ENCODE data around the gene FGF7. TPM values are rescaled to one million over a fixed set of nuclear protein-coding genes. Genes with fewer than 3 reads are reported as not detected.
"Not testable (repeated sequence)": the region's sequence is repeated elsewhere in the genome, so short reads cannot be mapped to it uniquely, and the experiment has no call there.

FGF7 gene
- total RNA-seq, 4 donors from 2014 or later = 102 to 240 (median 175) TPM

DNA sequence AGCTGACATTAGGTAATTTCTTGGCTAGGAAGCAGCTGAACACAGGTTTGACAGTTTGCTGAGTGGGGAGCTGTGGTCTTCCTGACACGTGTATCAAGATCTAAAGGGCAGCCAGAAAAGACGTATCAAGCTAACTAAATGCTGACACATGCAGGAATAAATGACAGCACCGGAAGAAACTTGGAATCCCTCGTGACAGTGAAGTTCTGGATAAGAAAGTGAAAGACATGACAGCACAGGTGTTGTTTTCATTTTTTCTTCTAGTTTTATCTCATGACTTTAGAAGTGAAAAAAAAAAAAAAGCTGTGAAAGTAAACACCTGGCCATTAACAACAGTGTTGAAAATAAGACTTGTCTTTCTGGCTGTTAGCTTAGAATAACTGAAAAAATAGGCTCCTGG is 48.7 kb downstream of the FGF7 start:
- no peak for DNase-seq (ENCODE audit: low spot score in 2 of 2)
- peaks cover 0 to 33% (median 0%) of the 10 kb centered on the region in 4 donors for H3K4me1 ChIP-seq
- no peaks in the 10 kb centered on the region for H3K27me3 ChIP-seq
- H3K9me3 ChIP-seq = no peaks in the 10 kb centered on the region
- H3K36me3 ChIP-seq = no peaks in the 10 kb centered on the region
- 65 to 76% methylated on average over 4 of the region's 4 CpGs for WGBS, 2 donors
- no peak overlapping the region for H3K27ac ChIP-seq
- no peak overlapping the region for H3K4me3 ChIP-seq
- TF ChIP-seq POLR2A (IDR thresholded peaks at IDR 0.05) (no peak), EP300 (IDR thresholded peaks at IDR 0.05) (no peak)
- TF ChIP-seq, protein P1, sequence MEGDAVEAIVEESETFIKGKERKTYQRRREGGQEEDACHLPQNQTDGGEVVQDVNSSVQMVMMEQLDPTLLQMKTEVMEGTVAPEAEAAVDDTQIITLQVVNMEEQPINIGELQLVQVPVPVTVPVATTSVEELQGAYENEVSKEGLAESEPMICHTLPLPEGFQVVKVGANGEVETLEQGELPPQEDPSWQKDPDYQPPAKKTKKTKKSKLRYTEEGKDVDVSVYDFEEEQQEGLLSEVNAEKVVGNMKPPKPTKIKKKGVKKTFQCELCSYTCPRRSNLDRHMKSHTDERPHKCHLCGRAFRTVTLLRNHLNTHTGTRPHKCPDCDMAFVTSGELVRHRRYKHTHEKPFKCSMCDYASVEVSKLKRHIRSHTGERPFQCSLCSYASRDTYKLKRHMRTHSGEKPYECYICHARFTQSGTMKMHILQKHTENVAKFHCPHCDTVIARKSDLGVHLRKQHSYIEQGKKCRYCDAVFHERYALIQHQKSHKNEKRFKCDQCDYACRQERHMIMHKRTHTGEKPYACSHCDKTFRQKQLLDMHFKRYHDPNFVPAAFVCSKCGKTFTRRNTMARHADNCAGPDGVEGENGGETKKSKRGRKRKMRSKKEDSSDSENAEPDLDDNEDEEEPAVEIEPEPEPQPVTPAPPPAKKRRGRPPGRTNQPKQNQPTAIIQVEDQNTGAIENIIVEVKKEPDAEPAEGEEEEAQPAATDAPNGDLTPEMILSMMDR (IDR thresholded peaks at IDR 0.05) = no peak

DNA sequence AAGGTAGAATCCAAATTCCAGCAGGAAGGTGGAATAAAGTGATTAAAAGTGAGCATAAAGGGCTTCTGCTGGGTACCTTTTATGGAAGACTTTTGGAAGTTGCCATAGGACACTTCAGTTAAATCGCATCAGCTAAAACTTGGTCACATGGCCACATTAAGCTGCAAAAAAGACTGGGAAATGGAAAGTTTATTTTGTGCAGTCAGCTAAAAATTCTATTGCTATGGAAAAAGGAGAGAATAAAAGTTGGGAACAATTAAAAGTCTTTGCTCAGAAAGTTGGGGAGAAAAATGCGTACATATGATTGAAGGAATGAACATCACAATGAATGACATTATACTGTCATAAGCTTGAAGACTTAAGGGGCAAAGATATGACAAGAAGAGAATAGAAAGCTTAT is 49.3 kb downstream of the FGF7 start:
- Histone ChIP-seq H3K27ac (no peak overlapping the region), H3K36me3 (no peaks in the 10 kb centered on the region)

DNA sequence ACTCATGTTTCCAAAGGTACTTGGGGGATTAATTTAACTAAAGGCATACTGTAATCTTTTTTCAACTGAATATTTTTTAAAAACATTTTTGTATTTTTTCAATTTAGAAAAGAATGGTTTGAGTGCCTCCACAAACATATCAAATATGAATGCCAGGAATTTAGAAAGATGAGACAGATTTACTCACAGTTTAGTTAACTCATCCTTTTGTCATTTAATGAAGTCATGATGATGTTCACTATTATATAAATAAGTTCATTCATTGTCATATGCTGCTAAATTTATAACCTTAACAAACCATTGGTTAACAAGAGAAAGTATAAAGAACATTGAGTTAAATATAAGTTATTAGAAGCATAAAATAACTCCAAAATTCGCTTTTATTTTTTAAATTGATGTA is 50.0 kb downstream of the FGF7 start:
- TF ChIP-seq EP300 (IDR thresholded peaks at IDR 0.05) = no peak
- no peak for TF ChIP-seq POLR2A (IDR thresholded peaks at IDR 0.05)
- TF ChIP-seq, protein P1 (IDR thresholded peaks at IDR 0.05) = no peak
- peaks cover 0 to 20% (median 0%) of the 10 kb centered on the region in 4 donors for H3K4me1 ChIP-seq
- no peak for DNase-seq (ENCODE audit: low spot score in 2 of 2)
- H3K9me3 ChIP-seq = no peaks in the 10 kb centered on the region
- no peaks in the 10 kb centered on the region for H3K36me3 ChIP-seq
- no peaks in the 10 kb centered on the region for H3K27me3 ChIP-seq
- no peak overlapping the region for H3K27ac ChIP-seq
- H3K4me3 ChIP-seq = no peak overlapping the region
- WGBS, 2 donors = 87 to 91% methylated on average over 1 of the region's 1 CpG

More for the DNA sequence above, 49.3 kb downstream of the FGF7 start:
- Histone ChIP-seq H3K4me1 (peaks cover 0 to 27% (median 0%) of the 10 kb centered on the region in 4 donors), H3K9me3 (no peaks in the 10 kb centered on the region), H3K27me3 (no peaks in the 10 kb centered on the region), H3K4me3 (no peak overlapping the region)
- DNase-seq (ENCODE audit: low spot score in 2 of 2) = no peak
- TF ChIP-seq, protein P1 (IDR thresholded peaks at IDR 0.05) = no peak
- TF ChIP-seq EP300 (IDR thresholded peaks at IDR 0.05) (no peak), POLR2A (IDR thresholded peaks at IDR 0.05) (no peak)
- 76 to 78% methylated on average over 2 of the region's 2 CpGs for WGBS, 2 donors

DNA sequence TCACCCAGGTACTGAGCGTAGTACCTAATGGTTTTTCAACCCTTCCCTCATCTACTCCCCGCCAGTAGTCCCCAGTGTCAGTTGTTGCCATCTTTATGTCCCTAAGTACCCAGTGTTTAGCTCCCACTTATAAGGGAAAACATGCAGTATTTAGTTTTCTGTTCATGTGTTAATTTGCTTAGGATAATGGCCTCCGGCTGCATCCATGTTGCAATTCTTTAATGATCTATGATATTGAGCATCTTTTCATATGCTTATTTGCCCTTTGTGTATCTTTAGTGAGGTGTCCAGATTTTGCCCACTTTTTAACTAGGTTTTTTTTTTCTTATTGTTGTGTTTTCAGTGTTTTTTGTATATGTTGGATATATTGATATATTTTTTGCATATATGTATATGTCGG is 55.0 kb downstream of the FGF7 start:
- H3K4me1 ChIP-seq; H3K36me3 ChIP-seq; H3K27ac ChIP-seq; DNase-seq (ENCODE audit: low spot score in 2 of 2); H3K27me3 ChIP-seq; H3K4me3 ChIP-seq; H3K9me3 ChIP-seq: not testable (repeated sequence)
- WGBS, 2 donors = 70 to 94% methylated on average over 4 of the region's 4 CpGs

DNA sequence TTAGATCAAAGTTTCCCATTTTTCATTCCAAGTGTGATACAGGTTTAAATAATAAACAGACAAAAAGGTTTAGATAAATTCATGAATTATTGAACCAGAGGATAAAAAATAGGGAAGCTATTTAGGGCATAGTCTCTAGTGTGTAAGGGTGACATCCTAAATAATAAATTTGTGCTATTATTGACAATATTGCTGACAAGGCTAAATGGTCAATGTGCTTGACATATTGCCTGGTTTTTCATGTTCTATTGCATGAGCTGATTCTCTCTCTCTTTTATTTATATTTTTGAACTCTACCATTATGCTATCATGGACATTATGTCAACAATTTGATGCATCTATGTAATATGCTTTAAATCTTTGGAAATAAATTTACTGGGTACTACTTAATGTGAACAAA is 55.9 kb downstream of the FGF7 start:
- H3K4me1 ChIP-seq; DNase-seq (ENCODE audit: low spot score in 2 of 2); H3K27ac ChIP-seq; H3K4me3 ChIP-seq; H3K36me3 ChIP-seq; H3K9me3 ChIP-seq; H3K27me3 ChIP-seq: not testable (repeated sequence)

DNA sequence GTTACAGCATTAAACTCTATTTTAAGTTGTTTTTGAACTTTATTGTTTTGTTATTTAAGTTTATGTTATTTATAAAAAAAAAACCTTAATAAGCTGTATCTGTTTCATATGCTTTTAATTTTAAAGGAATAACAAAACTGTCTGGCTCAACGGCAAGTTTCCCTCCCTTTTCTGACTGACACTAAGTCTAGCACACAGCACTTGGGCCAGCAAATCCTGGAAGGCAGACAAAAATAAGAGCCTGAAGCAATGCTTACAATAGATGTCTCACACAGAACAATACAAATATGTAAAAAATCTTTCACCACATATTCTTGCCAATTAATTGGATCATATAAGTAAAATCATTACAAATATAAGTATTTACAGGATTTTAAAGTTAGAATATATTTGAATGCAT is 62.4 kb downstream of the FGF7 start:
- DNase-seq (ENCODE audit: low spot score in 2 of 2); H3K27me3 ChIP-seq; H3K36me3 ChIP-seq; H3K9me3 ChIP-seq; H3K4me3 ChIP-seq: not testable (repeated sequence)
- peak overlapping the region in 2 of 4 donors; percentile 20 to 59 for H3K27ac ChIP-seq
- peaks cover 0 to 17% (median 0%) of the 10 kb centered on the region in 4 donors for H3K4me1 ChIP-seq
- WGBS, 2 donors = 15 to 16% methylated on average over 1 of the region's 1 CpG

DNA sequence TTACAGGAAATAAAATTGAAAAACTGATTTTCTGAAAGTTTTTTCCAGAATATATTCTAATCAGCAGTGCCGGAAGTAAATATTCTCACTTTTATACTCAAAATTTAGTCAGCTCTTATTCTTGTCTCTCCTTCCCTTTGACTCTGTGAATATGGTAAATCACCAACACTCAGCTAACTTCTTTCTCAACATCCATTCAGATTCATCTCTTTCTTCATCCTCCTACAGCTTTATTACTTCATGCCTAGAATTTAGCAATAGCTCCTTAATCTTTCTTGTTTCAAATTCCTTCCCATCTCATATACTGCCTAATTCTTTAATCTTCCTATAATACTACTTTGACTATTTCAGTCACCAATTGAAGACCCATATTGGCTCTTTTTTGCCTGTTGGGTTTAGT is 67.9 kb downstream of the FGF7 start:
- Histone ChIP-seq H3K4me1 (peaks cover 0 to 16% (median 0%) of the 10 kb centered on the region in 4 donors), H3K9me3 (no peaks in the 10 kb centered on the region)
- 51 to 93% methylated on average over 1 of the region's 1 CpG for WGBS, 2 donors

More for the DNA sequence above, 67.9 kb downstream of the FGF7 start:
- TF ChIP-seq, protein P1 (IDR thresholded peaks at IDR 0.05) = no peak
- no peak for TF ChIP-seq EP300 (IDR thresholded peaks at IDR 0.05)
- Histone ChIP-seq H3K27me3 (no peaks in the 10 kb centered on the region), H3K36me3 (peaks cover 0 to 6% (median 0%) of the 10 kb centered on the region in 3 donors), H3K4me3 (no peak overlapping the region), H3K27ac (no peak overlapping the region)
- DNase-seq (ENCODE audit: low spot score in 2 of 2) = no peak
